Upper lobe of left lung (tissue), 6 donors: ENCODE results near the gene ZSCAN21. TPM values are rescaled to one million over a fixed set of nuclear protein-coding genes. Genes with fewer than 3 reads are reported as not detected.

Source experiments
- ATAC-seq, 2 donors: fragments of 200-7000 bp; cut with Tn5 transposase; one replicate each; pipeline ENCODE4 v1.9.1; 2022; ENCODE audit warnings: mild to moderate bottlenecking in 2 of 2, moderate library complexity in 2 of 2; ENCODE audit not compliant: low FRiP score in 2 of 2
- DNase-seq, 2 donors: peaks; one replicate each; pipeline ENCODE4 v3.0.0-alpha.2; 2019 to 2020
- H3K27ac ChIP-seq, 4 donors: fragments of 200-600 bp; sonication (generic); one replicate each; pipeline ENCODE4 v1.5.1; 2016 to 2019
- H3K27me3 ChIP-seq, 4 donors: fragments of 200-600 bp; sonication (generic); one replicate each; pipeline ENCODE4 v1.5.1; 2017 to 2019
- H3K36me3 ChIP-seq, 4 donors: fragments of 200-600 bp; sonication (generic); one replicate each; pipeline ENCODE4 v1.5.1; 2016 to 2019
- H3K4me1 ChIP-seq, 4 donors: fragments of 200-600 bp; sonication (generic); one replicate each; pipeline ENCODE4 v1.5.1; 2018 to 2019
- H3K4me3 ChIP-seq, 4 donors: fragments of 200-600 bp; sonication (generic); one replicate each; pipeline ENCODE4 v1.5.1; 2017 to 2019; ENCODE audit warnings: mild to moderate bottlenecking in 2 of 4, moderate library complexity in 1 of 4
- H3K9me3 ChIP-seq, 4 donors: fragments of 200-600 bp; sonication (generic); one replicate each; pipeline ENCODE4 v1.5.1; 2018 to 2019
- CTCF ChIP-seq, 6 experiments: fragments of 450-650 bp in 4 of 6; fragments of 200-600 bp in 2 of 6; sonication (generic) in 2 of 6; IDR thresholded peaks; one replicate each; pipeline ENCODE4 v1.5.1; 2016 to 2019; ENCODE audit warnings: antibody characterized with exemption in 6 of 6
- EP300 ChIP-seq, 4 donors: sonication (generic); formaldehyde crosslinking; IDR thresholded peaks; one replicate each; pipeline ENCODE4 v1.5.1; 2017; ENCODE audit warnings: antibody characterized with exemption in 4 of 4, control low read depth in 2 of 4
- POLR2A ChIP-seq, 4 donors: fragments of 450-650 bp; IDR thresholded peaks; one replicate each; pipeline ENCODE4 v1.5.1; 2016 to 2017; ENCODE audit warnings: antibody characterized with exemption in 4 of 4, mild to moderate bottlenecking in 2 of 4
- POLR2AphosphoS5 ChIP-seq, 2 donors: sonication (generic); formaldehyde crosslinking; IDR thresholded peaks; one replicate each; pipeline ENCODE4 v1.5.1; 2017; ENCODE audit warnings: antibody characterized with exemption in 2 of 2
- WGBS, 2 donors: methylation state at CpG; one replicate each; pipeline ENCODE4 v1.1.5; 2017 to 2018; 5-methylcytosine and 5-hydroxymethylcytosine counted together
- total RNA-seq, 6 donors: library from RNA; depleted of rRNA in 4 of 6; stranded (reverse); fragments of >200 nt in 4 of 6; gene quantifications; one replicate each; pipeline versions ENCODE4 v1.1.0 to v1.2.1, GENCODE V29; 2016 to 2021
- donor health status: DM: no; HTN: no; CAD: no; lungs with moderate emphysema.
- donor health status: DM: no; HTN: yes; CAD: no; lungs with severe emphysema.

The ZSCAN21 gene
- total RNA-seq, 6 donors from 2014 or later, result 8.6 to 17.8 (median 10.8) TPM

- H3K4me1 ChIP-seq, result peaks cover 12 to 21% (median 17%) of the 10 kb centered on the region in 4 donors
- H3K9me3 ChIP-seq, result no peaks in the 10 kb centered on the region
- H3K27me3 ChIP-seq, result no peaks in the 10 kb centered on the region
- H3K4me3 ChIP-seq, result peak overlapping the region; percentile 68 to 92 (median 88)
- peak overlapping the region; percentile 79 to 90 (median 84) for H3K27ac ChIP-seq
- DNase-seq (no peak), ATAC-seq (no peak)
- 30 to 49% methylated on average over 7 of the region's 7 CpGs for WGBS, 2 donors
- peaks cover 27 to 42% (median 40%) of the 10 kb centered on the region in 4 donors for H3K36me3 ChIP-seq
- TF ChIP-seq EP300 (IDR thresholded peaks at IDR 0.05) (no peak), CTCF (IDR thresholded peaks at IDR 0.05) (no peak), POLR2A (IDR thresholded peaks at IDR 0.05) (no peak), POLR2AphosphoS5 (IDR thresholded peaks at IDR 0.05) (no peak)
These were observed 40.1 kb downstream of the ZSCAN21 start for GRCh38 chr7:100089458-100090196.

GRCh38 chr7:100090527-100091410 lies 41.2 kb downstream of the ZSCAN21 start:
- H3K9me3 ChIP-seq, result no peaks in the 10 kb centered on the region
- H3K36me3 ChIP-seq, result peaks cover 35 to 53% (median 52%) of the 10 kb centered on the region in 4 donors
- WGBS, 2 donors, result 86 to 91% methylated on average over 13 to 14 of the region's 14 CpGs
- no peak for TF ChIP-seq EP300 (IDR thresholded peaks at IDR 0.05)
- no peak for TF ChIP-seq CTCF (IDR thresholded peaks at IDR 0.05)
- no peak for TF ChIP-seq POLR2A (IDR thresholded peaks at IDR 0.05)
- no peak for TF ChIP-seq POLR2AphosphoS5 (IDR thresholded peaks at IDR 0.05)
- H3K27ac ChIP-seq, result no peak overlapping the region
- H3K4me1 ChIP-seq, result peaks cover 12 to 21% (median 17%) of the 10 kb centered on the region in 4 donors
- DNase-seq (no peak), ATAC-seq (no peak)
- no peaks in the 10 kb centered on the region for H3K27me3 ChIP-seq
- no peak overlapping the region for H3K4me3 ChIP-seq

- DNase-seq (no peak), ATAC-seq (no peak)
- no peaks in the 10 kb centered on the region for H3K27me3 ChIP-seq
- H3K9me3 ChIP-seq, result no peaks in the 10 kb centered on the region
- no peak overlapping the region for H3K27ac ChIP-seq
- no peak overlapping the region for H3K4me3 ChIP-seq
- WGBS, 2 donors, result 60 to 71% methylated on average over 8 to 19 of the region's 19 CpGs
- peaks cover 12 to 21% (median 17%) of the 10 kb centered on the region in 4 donors for H3K4me1 ChIP-seq
- peaks cover 44 to 61% (median 60%) of the 10 kb centered on the region in 4 donors for H3K36me3 ChIP-seq
- TF ChIP-seq EP300 (IDR thresholded peaks at IDR 0.05) (no peak), CTCF (IDR thresholded peaks at IDR 0.05) (no peak), POLR2A (IDR thresholded peaks at IDR 0.05) (no peak), POLR2AphosphoS5 (IDR thresholded peaks at IDR 0.05) (no peak)
These were observed 42.0 kb downstream of the ZSCAN21 start for GRCh38 chr7:100091411-100092181.

- H3K36me3 ChIP-seq, result peaks cover 58 to 76% (median 75%) of the 10 kb centered on the region in 4 donors
- no peaks in the 10 kb centered on the region for H3K9me3 ChIP-seq
- H3K27me3 ChIP-seq, result no peaks in the 10 kb centered on the region
- H3K27ac ChIP-seq, result no peak overlapping the region
- ATAC-seq (no peak), DNase-seq (no peak)
- TF ChIP-seq POLR2A (IDR thresholded peaks at IDR 0.05), result no peak
- TF ChIP-seq EP300 (IDR thresholded peaks at IDR 0.05), result no peak
- no peak for TF ChIP-seq CTCF (IDR thresholded peaks at IDR 0.05)
- no peak overlapping the region for H3K4me3 ChIP-seq
- 63 to 65% methylated on average over 8 of the region's 8 CpGs for WGBS, 2 donors
- peaks cover 11 to 18% (median 14%) of the 10 kb centered on the region in 4 donors for H3K4me1 ChIP-seq
These were observed 43.5 kb downstream of the ZSCAN21 start for GRCh38 chr7:100093054-100093453.
